Cardiac muscle cell (in vitro differentiated cells and primary cell): ENCODE measurements around the gene TPP1. TPM values are rescaled to one million over a fixed set of nuclear protein-coding genes. Genes with fewer than 3 reads are reported as not detected.

Source experiments
- DNase-seq, 2 donors: peaks; one replicate each; pipeline versions ENCODE4 v3.0.0 to v3.0.0-alpha.2; 2010 to 2017; ENCODE audit warnings: low read depth in 1 of 2, low spot score in 1 of 2
- H3K27ac ChIP-seq: fragments of 200-600 bp; sonication (generic); 2 replicates; pipeline ENCODE4 v1.5.1; 2016
- H3K27me3 ChIP-seq: fragments of 200-600 bp; sonication (generic); 2 replicates; pipeline ENCODE4 v1.6.0; 2016; ENCODE audit warnings: control low read depth
- H3K36me3 ChIP-seq: fragments of 200-600 bp; sonication (generic); 2 replicates; pipeline ENCODE4 v1.5.1; 2016; ENCODE audit warnings: control low read depth
- H3K4me1 ChIP-seq: fragments of 200-600 bp; sonication (generic); 2 replicates; pipeline ENCODE4 v1.8.1; 2017; ENCODE audit warnings: low read depth, mild to moderate bottlenecking, mixed run types
- H3K4me3 ChIP-seq: fragments of 200-600 bp; sonication (generic); 2 replicates; pipeline ENCODE4 v1.5.1; 2016; ENCODE audit warnings: mild to moderate bottlenecking
- H3K9me3 ChIP-seq: fragments of 200-600 bp; sonication (generic); 2 replicates; pipeline ENCODE4 v1.5.1; 2017; ENCODE audit warnings: low read depth, mild to moderate bottlenecking, control low read depth
- polyA plus RNA-seq: library from polyadenylated mRNA; unstranded; fragments of >200 nt; fragmentation: Nextera tagmentation; extraction: Ambion mirVana; gene quantifications from 2 replicates; pipeline ENCODE4 v1.2.1, GENCODE V29; 2016
- total RNA-seq: library from RNA; depleted of rRNA; stranded (reverse); fragments of >200 nt; gene quantifications from 2 replicates; pipeline ENCODE4 v1.2.3, GENCODE V29; 2016
- TF ChIP-seq, protein P1 (sequence below): IDR thresholded peaks from 2 replicates; pipeline ENCODE4 v1.5.1; 2012; ENCODE audit warnings: low read depth, mild to moderate bottlenecking, low read length

Gene TPP1
- total and polyA plus RNA-seq, 2 experiments from 2014 or later, result 13.2 to 28.0 TPM

- TF ChIP-seq, protein P1, sequence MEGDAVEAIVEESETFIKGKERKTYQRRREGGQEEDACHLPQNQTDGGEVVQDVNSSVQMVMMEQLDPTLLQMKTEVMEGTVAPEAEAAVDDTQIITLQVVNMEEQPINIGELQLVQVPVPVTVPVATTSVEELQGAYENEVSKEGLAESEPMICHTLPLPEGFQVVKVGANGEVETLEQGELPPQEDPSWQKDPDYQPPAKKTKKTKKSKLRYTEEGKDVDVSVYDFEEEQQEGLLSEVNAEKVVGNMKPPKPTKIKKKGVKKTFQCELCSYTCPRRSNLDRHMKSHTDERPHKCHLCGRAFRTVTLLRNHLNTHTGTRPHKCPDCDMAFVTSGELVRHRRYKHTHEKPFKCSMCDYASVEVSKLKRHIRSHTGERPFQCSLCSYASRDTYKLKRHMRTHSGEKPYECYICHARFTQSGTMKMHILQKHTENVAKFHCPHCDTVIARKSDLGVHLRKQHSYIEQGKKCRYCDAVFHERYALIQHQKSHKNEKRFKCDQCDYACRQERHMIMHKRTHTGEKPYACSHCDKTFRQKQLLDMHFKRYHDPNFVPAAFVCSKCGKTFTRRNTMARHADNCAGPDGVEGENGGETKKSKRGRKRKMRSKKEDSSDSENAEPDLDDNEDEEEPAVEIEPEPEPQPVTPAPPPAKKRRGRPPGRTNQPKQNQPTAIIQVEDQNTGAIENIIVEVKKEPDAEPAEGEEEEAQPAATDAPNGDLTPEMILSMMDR, result no peak
- no peak for DNase-seq
- H3K27me3 ChIP-seq, result no peaks in the 10 kb centered on the region
- H3K4me3 ChIP-seq, result no peak overlapping the region
- no peaks in the 10 kb centered on the region for H3K4me1 ChIP-seq
- H3K36me3 ChIP-seq, result peaks cover 4% of the 10 kb centered on the region
- no peaks in the 10 kb centered on the region for H3K9me3 ChIP-seq
- no peak overlapping the region for H3K27ac ChIP-seq
Observed at GRCh38 chr11:6584528-6584927, 34.7 kb downstream of the TPP1 start.

DNA sequence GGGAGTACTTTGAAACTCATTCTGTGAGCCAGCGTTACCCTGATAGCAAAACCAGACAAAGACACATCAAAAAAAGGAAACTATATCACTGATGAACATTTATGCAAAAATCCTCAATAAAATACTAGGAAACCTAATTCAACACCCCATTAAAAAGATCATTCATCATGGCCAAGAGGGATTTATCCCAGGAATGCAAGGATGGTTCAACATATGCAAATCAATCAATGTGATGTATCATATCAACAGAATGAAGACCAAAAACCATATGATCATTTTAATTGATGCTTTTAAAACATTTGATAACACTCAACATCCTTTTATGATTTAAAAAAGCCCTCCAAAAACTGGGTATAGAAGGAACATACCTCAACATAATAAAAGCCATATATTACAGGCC, 35.6 kb downstream of the TPP1 start:
- Histone ChIP-seq H3K4me3 (no peak overlapping the region), H3K27me3 (no peaks in the 10 kb centered on the region), H3K9me3 (no peaks in the 10 kb centered on the region), H3K27ac (no peak overlapping the region), H3K36me3 (peaks cover 4% of the 10 kb centered on the region), H3K4me1 (no peaks in the 10 kb centered on the region)
- DNase-seq, result no peak
- TF ChIP-seq, protein P1, result no peak

GRCh38 chr11:6579681-6580080, 39.5 kb downstream of the TPP1 start:
- no peak overlapping the region for H3K4me3 ChIP-seq
- no peaks in the 10 kb centered on the region for H3K4me1 ChIP-seq
- no peak for DNase-seq
- H3K27ac ChIP-seq, result no peak overlapping the region
- H3K36me3 ChIP-seq, result no peaks in the 10 kb centered on the region
- H3K27me3 ChIP-seq, result no peaks in the 10 kb centered on the region
- H3K9me3 ChIP-seq, result no peaks in the 10 kb centered on the region
- TF ChIP-seq, protein P1, result no peak

GRCh38 chr11:6578134-6578533, 41.1 kb downstream of the TPP1 start:
- Histone ChIP-seq H3K9me3 (no peaks in the 10 kb centered on the region), H3K36me3 (no peaks in the 10 kb centered on the region), H3K27me3 (no peaks in the 10 kb centered on the region), H3K4me3 (no peak overlapping the region), H3K4me1 (no peaks in the 10 kb centered on the region), H3K27ac (no peak overlapping the region)
- TF ChIP-seq, protein P1, result no peak
- DNase-seq, result no peak

GRCh38 chr11:6576471-6577373, 42.5 kb downstream of the TPP1 start:
- TF ChIP-seq, protein P1, result no peak
- H3K36me3 ChIP-seq, result no peaks in the 10 kb centered on the region
- H3K9me3 ChIP-seq, result no peaks in the 10 kb centered on the region
- H3K27me3 ChIP-seq, result no peaks in the 10 kb centered on the region
- no peak overlapping the region for H3K27ac ChIP-seq
- H3K4me3 ChIP-seq, result no peak overlapping the region
- no peaks in the 10 kb centered on the region for H3K4me1 ChIP-seq
- DNase-seq, result peak in 1 of 2 donors; percentile 84
